Measurements from ENCODE around the gene SLC25A14. TPM values are rescaled to one million over a fixed set of nuclear protein-coding genes. Genes with fewer than 3 reads are reported as not detected.

SLC25A14 gene, protein sequence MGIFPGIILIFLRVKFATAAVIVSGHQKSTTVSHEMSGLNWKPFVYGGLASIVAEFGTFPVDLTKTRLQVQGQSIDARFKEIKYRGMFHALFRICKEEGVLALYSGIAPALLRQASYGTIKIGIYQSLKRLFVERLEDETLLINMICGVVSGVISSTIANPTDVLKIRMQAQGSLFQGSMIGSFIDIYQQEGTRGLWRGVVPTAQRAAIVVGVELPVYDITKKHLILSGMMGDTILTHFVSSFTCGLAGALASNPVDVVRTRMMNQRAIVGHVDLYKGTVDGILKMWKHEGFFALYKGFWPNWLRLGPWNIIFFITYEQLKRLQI
- total RNA-seq (2021; fragmentation: NEBNext Ultra II Directional; extraction: Animal tissue kit (Norgen Biotek cat#: 25700)) = 14.2 and 15.2 TPM in 2 replicates
- 4.6 and 9.3 TPM in 2 replicates for polyA plus RNA-seq (2011; rRNA removed)
- 8.8 TPM for polyA plus RNA-seq (2011; cell fraction: cytosol; rRNA removed)
- 4.0 TPM for polyA plus RNA-seq (2011; cell fraction: nucleus; rRNA removed)
- polyA plus RNA-seq (2012, experiment 1 of 2) = 12.2 to 17.6 TPM (median 14.2 TPM) in 4 replicates
- 3.8 TPM for polyA plus RNA-seq (2012, experiment 2 of 2)
- polyA plus RNA-seq (2013, experiment 1 of 2) = 14.8 TPM
- polyA plus RNA-seq (2013, experiment 2 of 2) = 16.2 TPM
- polyA minus RNA-seq (2011; rRNA and poly(A)+ RNA removed) = 7.3 and 8.8 TPM in 2 replicates
- polyA minus RNA-seq (2011; cell fraction: cytosol; rRNA and poly(A)+ RNA removed) = 3.5 TPM
- polyA minus RNA-seq (2011; cell fraction: nucleus; rRNA and poly(A)+ RNA removed) = 6.7 TPM
- long read RNA-seq, experiment 1, partial matches to known transcripts = 3 of 10 reads
- long read RNA-seq, experiment 1, other reads (novel, unspliced or antisense) = 4 of 10 reads
- long read RNA-seq, experiment 2, transcript SLC25A14-213 (10 exons, 1,403 nt) = major isoform, 7 of 41 reads
- long read RNA-seq, experiment 2, partial matches to known transcripts = 13 of 41 reads
- long read RNA-seq, experiment 2, other reads (novel, unspliced or antisense) = 20 of 41 reads

GRCh38 chrX:130339408-130340222 lies at the start of gene SLC25A14:
TSS of gene SLC25A14 (plus strand) at chrX:130339919. CDS start at chrX:130340279, 360 bp downstream.
- Histone ChIP-seq H3K79me2 (ENCODE audit: control insufficient read depth in 1 of 2, insufficient read depth in 2 of 2, low read length in 2 of 2) (no peaks in the 10 kb centered on the region), H2BK15ac (ENCODE audit: low read length) (no peak within 1 kb of the TSS), H4K5ac (ENCODE audit: insufficient read length, low read depth, low read length) (peak within 1 kb of the TSS; percentile 62), H3K9ac (replicated peaks in 1 of 4; ENCODE audit: extremely low read depth in 1 of 4, low read depth in 3 of 4, low read length in 3 of 4) (peak within 1 kb of the TSS in 3 of 4 experiments; percentile 45 to 62 (median 61); a peak in 5 of 7 replicates), H2BK20ac (ENCODE audit: low read length) (no peak within 1 kb of the TSS), H3K9me3 (ENCODE audit: insufficient read depth in 2 of 2, low read depth in 1 of 2, low read length in 1 of 2) (no peaks in the 10 kb centered on the region), H2BK12ac (ENCODE audit: low read depth, low read length) (no peak within 1 kb of the TSS), H3K36me3 (ENCODE audit: control insufficient read depth in 2 of 4, insufficient read depth in 4 of 4, low read length in 3 of 4) (no peaks in the 10 kb centered on the region), H3K79me1 (ENCODE audit: low read depth, low read length) (no peaks in the 10 kb centered on the region), H3K4ac (replicated peaks; ENCODE audit: insufficient read length, low read depth, low read length) (no peak within 1 kb of the TSS), H3K27me3 (replicated peaks in 1 of 4; ENCODE audit: control insufficient read depth in 3 of 4, extremely low read depth in 1 of 4, insufficient read depth in 3 of 4, low read length in 3 of 4) (no peaks in the 10 kb centered on the region), H2AK5ac (ENCODE audit: low read depth, low read length) (no peak within 1 kb of the TSS), H3K14ac (ENCODE audit: insufficient read length) (no peak within 1 kb of the TSS), H4K20me1 (replicated peaks in 1 of 2; ENCODE audit: control insufficient read depth in 1 of 2, insufficient read depth in 2 of 2, low read length in 2 of 2) (no peaks in the 10 kb centered on the region), H3K4me2 (ENCODE audit: insufficient read depth in 1 of 2, low read depth in 2 of 2, low read length in 2 of 2) (peak within 1 kb of the TSS; percentile 42 to 69), H3K27ac (ENCODE audit: low read depth, low read length) (peak within 1 kb of the TSS; percentile 70; the same call in 1 of the 2 replicates), H4K8ac (ENCODE audit: extremely low read depth, insufficient read depth, low read length) (peak within 1 kb of the TSS; percentile 80; the same call in 1 of the 2 replicates), H3K18ac (ENCODE audit: extremely low read depth, low read length) (no peak within 1 kb of the TSS; the same call in 1 of the 2 replicates), H3K23ac (ENCODE audit: insufficient read length) (no peak within 1 kb of the TSS), H3K4me1 (replicated peaks in 1 of 4; ENCODE audit: control insufficient read depth in 3 of 4, insufficient read depth in 4 of 4, low read length in 3 of 4) (peaks cover 0 to 2% (median 0%) of the 10 kb centered on the region in 4 experiments; a peak in 1 of 7 replicates), H2AFZ (ENCODE audit: low read length) (peak within 1 kb of the TSS; percentile 59; the same call in 1 of the 2 replicates), H2BK5ac (ENCODE audit: low read depth, low read length) (peak within 1 kb of the TSS; percentile 88; the same call in 1 of the 2 replicates), H2BK120ac (replicated peaks; ENCODE audit: low read depth, low read length) (no peak within 1 kb of the TSS), H3K56ac (replicated peaks; ENCODE audit: insufficient read length, low read depth, low read length) (no peak within 1 kb of the TSS), H3K23me2 (ENCODE audit: low read depth, low read length) (no peaks in the 10 kb centered on the region), H4K91ac (replicated peaks; ENCODE audit: insufficient read length, low read length) (peak within 1 kb of the TSS; percentile 73), H3K4me3 (ENCODE audit: extremely low read depth in 1 of 4, insufficient read depth in 2 of 4, low read depth in 3 of 4, low read length in 4 of 4) (peak within 1 kb of the TSS; percentile 56 to 76 (median 58))
- WGBS, 2 experiments (ENCODE audit: extremely low coverage in 1 of 2, insufficient coverage in 1 of 2, insufficient read length in 1 of 2, insufficient replicate concordance in 2 of 2, low coverage in 1 of 2, low lambda C conversion rate in 2 of 2, missing lambda C conversion rate in 1 of 2) = 0% methylated on average over 19 of the region's 55 CpGs; no CpG with 5 or more reads in 1 of the 2 experiments
- ChIA-PET CTCF (ENCODE audit: partially characterized antibody) (interaction anchor here (0.6 kb wide), 1 partner anchor 54 kb away, joined by 3 read pairs; no protein-coding TSS in a partner anchor), POLR2A (ENCODE audit: partially characterized antibody) (interaction anchor here (0.6 to 2.1 kb wide), 3 partner anchors 9 to 74 kb away, joined by 3 to 8 read pairs (median 5); partner anchors contain the start of gene ZNF280C)
- FAIRE-seq (no peak), DNase-seq (ENCODE audit: low read depth in 1 of 2, low spot score in 2 of 2) (peak; percentile 38 to 65)
- TF ChIP-seq SP4 (IDR thresholded peaks at IDR 0.05; ENCODE audit: low read length) (no peak), SRF (IDR thresholded peaks at IDR 0.05; ENCODE audit: low read depth, low read length) (no peak), HDAC2 (IDR thresholded peaks at IDR 0.05; ENCODE audit: borderline replicate concordance in 1 of 2, low read depth in 2 of 2, low read length in 2 of 2) (no peak), CHD1 (IDR thresholded peaks at IDR 0.05; ENCODE audit: low read depth, low read length) (no peak), SIRT6 (IDR thresholded peaks at IDR 0.05; ENCODE audit: low read length) (no peak), USF2 (IDR thresholded peaks at IDR 0.05; ENCODE audit: low read length) (no peak)
